GM15510 (cell line): ENCODE results near the gene PYGM.

Experiments
- POLR2A ChIP-seq: IDR thresholded peaks from 3 replicates; pipeline ENCODE4 v1.6.1; 2011; ENCODE audit warnings: borderline replicate concordance; ENCODE audit not compliant: insufficient read length; ENCODE audit errors: extremely low read depth

Gene PYGM

GRCh38 chr11:64726211-64726641 is 33.5 kb downstream of the PYGM start:
- no peak for TF ChIP-seq POLR2A

GRCh38 chr11:64724863-64725532 is 34.8 kb downstream of the PYGM start:
- TF ChIP-seq POLR2A: no peak

- TF ChIP-seq POLR2A: no peak
Measured at GRCh38 chr11:64723907-64724862, 35.6 kb downstream of the PYGM start.

GRCh38 chr11:64723117-64723906 is 36.5 kb downstream of the PYGM start, which contains the start of gene NRXN2:
Gene NRXN2, minus strand, starts transcription at chr11:64723197. Its CDS starts 9,498 bp downstream, at chr11:64713699.
- TF ChIP-seq POLR2A: no peak

- TF ChIP-seq POLR2A: no peak
Measured at GRCh38 chr11:64722141-64723065, 37.4 kb downstream of the PYGM start.

- no peak for TF ChIP-seq POLR2A
Measured at GRCh38 chr11:64721359-64721699, 38.4 kb downstream of the PYGM start.

- no peak for TF ChIP-seq POLR2A
Measured at GRCh38 chr11:64720640-64721358, 39.0 kb downstream of the PYGM start.

- TF ChIP-seq POLR2A: no peak
Measured at GRCh38 chr11:64720167-64720566, 39.6 kb downstream of the PYGM start.

- no peak for TF ChIP-seq POLR2A
Measured at GRCh38 chr11:64719406-64719805, 40.4 kb downstream of the PYGM start.

GRCh38 chr11:64718780-64719124 is 41.0 kb downstream of the PYGM start:
- TF ChIP-seq POLR2A: no peak

GRCh38 chr11:64718084-64718779 is 41.5 kb downstream of the PYGM start:
- TF ChIP-seq POLR2A: no peak

- no peak for TF ChIP-seq POLR2A
Measured at GRCh38 chr11:64717268-64717578, 42.6 kb downstream of the PYGM start.
